ENCODE results near the gene TMEM217.

DNA sequence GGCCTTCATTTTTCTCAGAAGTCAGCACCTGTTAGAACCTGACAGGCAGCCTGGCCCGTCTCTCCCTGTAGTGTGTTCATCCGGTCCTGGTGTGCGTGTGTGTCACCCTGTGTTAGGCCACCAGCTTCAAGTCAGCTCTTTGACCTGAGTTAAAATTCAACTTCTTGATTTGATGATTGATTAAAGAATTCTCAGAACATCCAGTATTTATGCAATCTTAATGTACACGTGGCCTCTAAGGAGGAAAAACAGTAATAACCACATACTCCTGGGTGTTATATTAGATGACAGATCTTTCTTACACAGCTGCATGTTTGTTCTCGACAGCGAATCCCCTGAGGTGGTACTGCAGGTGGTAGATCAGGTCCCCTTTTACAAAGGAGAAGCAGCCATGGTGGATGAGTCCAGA, 19.1 kb upstream of the TMEM217 start:
- TF ChIP-seq, protein P1, sequence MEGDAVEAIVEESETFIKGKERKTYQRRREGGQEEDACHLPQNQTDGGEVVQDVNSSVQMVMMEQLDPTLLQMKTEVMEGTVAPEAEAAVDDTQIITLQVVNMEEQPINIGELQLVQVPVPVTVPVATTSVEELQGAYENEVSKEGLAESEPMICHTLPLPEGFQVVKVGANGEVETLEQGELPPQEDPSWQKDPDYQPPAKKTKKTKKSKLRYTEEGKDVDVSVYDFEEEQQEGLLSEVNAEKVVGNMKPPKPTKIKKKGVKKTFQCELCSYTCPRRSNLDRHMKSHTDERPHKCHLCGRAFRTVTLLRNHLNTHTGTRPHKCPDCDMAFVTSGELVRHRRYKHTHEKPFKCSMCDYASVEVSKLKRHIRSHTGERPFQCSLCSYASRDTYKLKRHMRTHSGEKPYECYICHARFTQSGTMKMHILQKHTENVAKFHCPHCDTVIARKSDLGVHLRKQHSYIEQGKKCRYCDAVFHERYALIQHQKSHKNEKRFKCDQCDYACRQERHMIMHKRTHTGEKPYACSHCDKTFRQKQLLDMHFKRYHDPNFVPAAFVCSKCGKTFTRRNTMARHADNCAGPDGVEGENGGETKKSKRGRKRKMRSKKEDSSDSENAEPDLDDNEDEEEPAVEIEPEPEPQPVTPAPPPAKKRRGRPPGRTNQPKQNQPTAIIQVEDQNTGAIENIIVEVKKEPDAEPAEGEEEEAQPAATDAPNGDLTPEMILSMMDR (IDR thresholded peaks at IDR 0.05): no peak
- TF ChIP-seq EP300 (IDR thresholded peaks at IDR 0.05) (no peak), POLR2AphosphoS5 (IDR thresholded peaks at IDR 0.05) (no peak)
